Tibial artery (tissue), 4 donors: ENCODE results near the gene JMJD6.
A peak's percentile ranks its signal among the peaks of the same experiment; 100 is the strongest.
"Not testable (repeated sequence)": the region's sequence is repeated elsewhere in the genome, so short reads cannot be mapped to it uniquely, and the experiment has no call there.

Experiments used
- DNase-seq, 2 donors: peaks; one replicate each; pipeline ENCODE4 v3.0.0-alpha.2; 2019
- H3K27ac ChIP-seq, 2 donors: fragments of 200-600 bp; sonication (generic) in 1 of 2; 1 replicate in 1 of 2; 2 replicates in 1 of 2; pipeline ENCODE4 v1.5.1; 2018 to 2019; ENCODE audit warnings: mild to moderate bottlenecking in 1 of 2
- H3K27me3 ChIP-seq, 2 donors: fragments of 200-600 bp; sonication (generic) in 1 of 2; one replicate each; pipeline versions ENCODE4 v1.5.1 to v1.6.0; 2016 to 2019
- H3K36me3 ChIP-seq, 3 donors: fragments of 200-600 bp; sonication (generic) in 2 of 3; one replicate each; pipeline ENCODE4 v1.5.1; 2016 to 2019; ENCODE audit warnings: mild to moderate bottlenecking in 2 of 3
- H3K4me1 ChIP-seq, 4 donors: fragments of 200-600 bp; sonication (generic) in 2 of 4; 1 replicate in 3 of 4; 2 replicates in 1 of 4; pipeline ENCODE4 v1.5.1; 2016 to 2019
- H3K4me3 ChIP-seq, 2 donors: fragments of 200-600 bp; sonication (generic) in 1 of 2; 1 replicate in 1 of 2; 2 replicates in 1 of 2; pipeline ENCODE4 v1.5.1; 2018 to 2019; ENCODE audit warnings: mild to moderate bottlenecking in 2 of 2
- H3K9me3 ChIP-seq, 3 donors: fragments of 200-600 bp; sonication (generic) in 1 of 3; one replicate each; pipeline ENCODE4 v1.5.1; 2016 to 2019
- intact Hi-C: fragments of 100-400 bp; cut with DNase I; formaldehyde crosslinking; loops from one replicate; pipeline ENCODE4 v1.15.0; 2023; ENCODE audit warnings: low total_unique reads
- TF ChIP-seq, protein P1 (sequence below), 2 experiments: fragments of 200-600 bp in 1 of 2; fragments of 450-650 bp in 1 of 2; IDR thresholded peaks; one replicate each; pipeline ENCODE4 v1.5.1; 2017 to 2019; ENCODE audit warnings: antibody characterized with exemption in 2 of 2, mild to moderate bottlenecking in 1 of 2, moderate library complexity in 1 of 2

Gene JMJD6

DNA sequence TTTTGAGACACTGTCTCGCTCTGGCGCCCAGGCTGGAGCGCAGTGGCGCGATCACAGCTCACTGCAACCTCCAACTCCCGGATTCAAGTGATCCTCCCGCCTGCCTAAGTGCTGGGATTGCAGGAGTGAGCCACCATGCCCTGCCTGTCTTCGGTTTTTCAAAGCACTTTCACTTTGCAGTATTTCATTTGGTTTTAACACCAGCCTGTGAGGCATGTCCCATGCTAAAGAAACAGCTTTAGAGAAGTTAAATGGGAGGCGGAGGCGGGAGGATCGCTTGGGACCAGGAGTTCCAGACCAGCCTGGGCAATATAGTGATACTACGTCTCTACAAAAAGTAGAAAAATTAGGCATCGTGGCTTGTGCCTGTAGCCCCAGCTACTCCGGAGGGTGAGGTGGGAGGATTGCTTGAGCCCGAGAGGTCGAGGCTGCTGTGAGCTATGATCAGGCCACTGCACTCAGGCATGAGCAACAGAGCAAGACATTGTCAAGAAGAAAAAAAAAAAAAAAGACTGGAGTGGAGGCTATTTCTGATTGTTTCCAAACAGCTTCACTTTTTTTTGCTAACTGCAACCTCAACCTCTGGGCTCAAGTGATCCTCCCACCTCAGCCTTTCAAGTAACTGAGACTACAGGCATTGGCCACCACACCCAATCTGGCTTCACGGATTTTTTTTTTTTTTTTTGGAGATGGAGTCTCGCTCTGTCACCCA is 1.5 kb upstream of the JMJD6 start:
- peaks cover 41 to 51% (median 43%) of the 10 kb centered on the region in 3 donors for H3K36me3 ChIP-seq
- peaks cover 0 to 80% (median 49%) of the 10 kb centered on the region in 4 donors for H3K4me1 ChIP-seq
- H3K27me3 ChIP-seq: no peaks in the 10 kb centered on the region
- peak overlapping the region; percentile 95 to 100 for H3K27ac ChIP-seq
- H3K9me3 ChIP-seq: no peaks in the 10 kb centered on the region
- no peak for DNase-seq
- TF ChIP-seq, protein P1, sequence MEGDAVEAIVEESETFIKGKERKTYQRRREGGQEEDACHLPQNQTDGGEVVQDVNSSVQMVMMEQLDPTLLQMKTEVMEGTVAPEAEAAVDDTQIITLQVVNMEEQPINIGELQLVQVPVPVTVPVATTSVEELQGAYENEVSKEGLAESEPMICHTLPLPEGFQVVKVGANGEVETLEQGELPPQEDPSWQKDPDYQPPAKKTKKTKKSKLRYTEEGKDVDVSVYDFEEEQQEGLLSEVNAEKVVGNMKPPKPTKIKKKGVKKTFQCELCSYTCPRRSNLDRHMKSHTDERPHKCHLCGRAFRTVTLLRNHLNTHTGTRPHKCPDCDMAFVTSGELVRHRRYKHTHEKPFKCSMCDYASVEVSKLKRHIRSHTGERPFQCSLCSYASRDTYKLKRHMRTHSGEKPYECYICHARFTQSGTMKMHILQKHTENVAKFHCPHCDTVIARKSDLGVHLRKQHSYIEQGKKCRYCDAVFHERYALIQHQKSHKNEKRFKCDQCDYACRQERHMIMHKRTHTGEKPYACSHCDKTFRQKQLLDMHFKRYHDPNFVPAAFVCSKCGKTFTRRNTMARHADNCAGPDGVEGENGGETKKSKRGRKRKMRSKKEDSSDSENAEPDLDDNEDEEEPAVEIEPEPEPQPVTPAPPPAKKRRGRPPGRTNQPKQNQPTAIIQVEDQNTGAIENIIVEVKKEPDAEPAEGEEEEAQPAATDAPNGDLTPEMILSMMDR (IDR thresholded peaks at IDR 0.05): no peak
- intact Hi-C loops: no loop called here
- H3K4me3 ChIP-seq: peak overlapping the region; percentile 82 to 100

DNA sequence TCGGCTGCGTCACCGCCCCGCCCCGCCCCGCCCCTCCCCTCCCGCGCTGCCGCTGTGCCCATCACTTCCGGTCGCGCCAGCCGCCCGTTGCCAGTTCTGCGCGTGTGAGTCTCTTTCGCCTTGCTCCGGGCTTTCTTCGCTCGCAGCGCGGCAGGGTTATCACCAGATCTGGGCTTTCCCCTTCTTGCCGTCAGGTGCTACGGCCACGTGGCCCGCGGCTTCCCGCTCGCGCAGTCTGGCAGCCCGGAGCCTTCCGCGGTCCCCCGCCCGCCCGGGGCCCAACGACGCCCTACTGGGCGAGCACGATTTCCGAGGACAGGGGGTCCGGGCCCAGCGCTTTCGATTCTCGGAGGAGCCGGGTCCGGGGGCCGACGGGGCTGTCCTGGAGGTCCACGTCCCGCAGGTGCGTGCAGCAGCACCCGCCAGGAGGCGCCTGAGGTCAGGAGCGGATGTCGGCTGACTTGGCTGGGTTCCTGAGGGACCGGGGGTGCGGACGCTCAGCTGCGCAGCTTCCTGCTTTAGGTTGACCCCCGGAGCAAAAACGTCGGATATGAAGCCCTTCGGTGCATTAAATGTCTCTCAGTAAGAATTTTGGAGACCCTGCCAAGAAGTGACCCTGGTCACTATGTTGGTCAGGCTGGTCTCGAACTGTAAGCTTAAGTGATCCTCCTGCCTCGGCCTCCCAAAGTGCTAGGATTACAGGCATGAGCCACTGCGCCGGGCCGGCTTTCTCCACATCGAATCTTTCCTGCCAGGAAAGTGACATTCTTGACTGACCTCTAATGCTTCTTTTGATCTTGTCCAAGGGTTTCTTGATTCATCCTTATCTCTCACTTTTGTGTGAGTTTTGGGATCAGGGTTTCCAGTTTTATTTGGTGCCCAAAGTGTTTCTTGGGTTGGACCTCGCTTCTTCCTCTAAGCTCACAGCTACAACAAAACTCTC is 641 bp upstream of the JMJD6 start, which contains the start of gene METTL23:
TSS of gene METTL23 (plus strand) at position 64 of the 943 bp plus-strand sequence. CDS start 2,872 bp downstream, outside the sequence.
- Histone ChIP-seq H3K36me3 (peaks cover 40 to 48% (median 41%) of the 10 kb centered on the region in 3 donors), H3K4me3 (peak within 1 kb of the TSS; percentile 82 to 100), H3K9me3 (no peaks in the 10 kb centered on the region), H3K27me3 (no peaks in the 10 kb centered on the region), H3K4me1 (peaks cover 0 to 78% (median 45%) of the 10 kb centered on the region in 4 donors), H3K27ac (peak within 1 kb of the TSS; percentile 95 to 100)
- TF ChIP-seq, protein P1 (IDR thresholded peaks at IDR 0.05): peak; percentile 51 to 59
- peak; percentile 83 to 91 for DNase-seq
- intact Hi-C loops: no loop called here

DNA sequence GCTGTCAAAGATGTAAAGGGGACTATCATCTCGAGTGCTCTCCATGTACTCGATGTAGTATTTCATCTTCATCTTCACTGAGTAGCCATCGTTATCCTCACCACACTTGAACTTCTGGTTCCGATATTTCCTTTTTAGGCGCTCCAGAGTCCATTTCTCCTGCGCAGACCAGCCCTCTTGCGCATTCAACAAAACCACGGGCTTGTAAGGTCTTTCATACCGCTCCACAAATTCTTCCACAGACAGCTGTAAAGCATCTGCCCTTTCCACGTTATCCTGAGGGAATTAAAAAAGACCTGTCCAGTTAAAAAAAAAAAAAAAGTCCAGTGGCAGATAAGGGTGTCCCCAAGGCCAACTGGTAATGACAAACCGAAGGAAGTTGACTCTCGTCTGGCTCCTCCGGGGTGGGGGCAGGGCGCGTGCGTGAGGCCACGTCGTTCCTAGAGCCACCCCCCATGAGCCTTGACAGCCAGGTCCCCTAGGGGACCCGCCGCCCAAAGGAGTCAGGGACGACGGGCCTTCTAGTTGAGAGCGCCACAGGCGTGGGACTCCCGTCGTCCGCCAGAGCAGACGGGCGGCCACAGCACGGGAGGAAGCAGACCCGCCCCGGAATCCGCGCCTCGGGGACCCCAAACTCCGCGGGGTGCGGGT is 701 bp downstream of the JMJD6 start:
- Histone ChIP-seq H3K4me3 (peak overlapping the region; percentile 82 to 100), H3K27me3 (no peaks in the 10 kb centered on the region), H3K9me3 (no peaks in the 10 kb centered on the region), H3K36me3 (peaks cover 42 to 49% (median 44%) of the 10 kb centered on the region in 3 donors), H3K4me1 (peaks cover 0 to 67% (median 45%) of the 10 kb centered on the region in 4 donors), H3K27ac (peak overlapping the region; percentile 95 to 100)
- intact Hi-C loops: no loop called here
- peak; percentile 73 to 91 for DNase-seq
- TF ChIP-seq, protein P1 (IDR thresholded peaks at IDR 0.05): no peak

DNA sequence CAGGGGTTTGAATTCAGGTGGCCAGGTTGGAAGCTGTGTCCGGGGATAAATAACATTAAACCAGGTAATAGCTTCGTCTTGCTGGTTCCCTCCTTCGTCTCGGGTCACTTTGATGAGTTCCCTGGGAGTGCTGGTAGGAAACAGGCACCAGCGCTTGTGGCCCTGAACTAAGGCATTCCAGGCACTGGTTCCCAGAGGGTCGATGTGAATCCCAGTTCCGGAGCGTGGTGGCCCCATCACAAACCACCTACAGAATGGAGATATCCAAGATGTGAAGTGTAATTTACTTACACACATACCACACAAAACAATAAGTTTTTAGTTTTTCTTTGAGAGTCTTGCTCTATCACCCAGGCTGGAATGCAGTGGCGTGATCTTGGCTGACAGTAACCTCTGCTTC is 2.6 kb downstream of the JMJD6 start:
- H3K36me3 ChIP-seq: peaks cover 60 to 61% (median 61%) of the 10 kb centered on the region in 3 donors

DNA sequence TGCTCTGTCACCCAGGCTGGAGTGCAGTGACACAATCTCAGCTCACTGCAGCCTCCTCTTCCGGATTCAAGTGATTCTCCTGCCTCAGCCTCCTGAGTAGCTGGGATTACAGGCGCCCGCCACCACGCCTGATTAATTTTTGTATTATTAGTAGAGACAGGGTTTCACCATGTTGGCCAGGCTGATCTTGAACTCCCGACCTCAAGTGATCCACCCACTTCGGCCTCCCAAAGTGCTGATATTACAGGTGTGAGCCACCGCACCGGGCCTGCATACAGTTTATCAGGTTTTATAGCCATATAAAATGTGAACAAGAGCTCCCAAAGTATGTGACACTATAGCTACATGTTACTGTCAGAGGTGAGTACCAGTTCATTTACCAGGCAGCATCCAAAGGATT is 3.4 kb downstream of the JMJD6 start:
- H3K4me3 ChIP-seq, intact Hi-C loops, H3K9me3 ChIP-seq, H3K27ac ChIP-seq, DNase-seq, H3K27me3 ChIP-seq: not testable (repeated sequence)
- peaks cover 0 to 41% (median 34%) of the 10 kb centered on the region in 4 donors for H3K4me1 ChIP-seq
- peaks cover 69% of the 10 kb centered on the region in 3 donors for H3K36me3 ChIP-seq

More for the DNA sequence above, 2.6 kb downstream of the JMJD6 start:
- Histone ChIP-seq H3K27me3 (no peaks in the 10 kb centered on the region), H3K9me3 (no peaks in the 10 kb centered on the region), H3K4me1 (peaks cover 0 to 49% (median 39%) of the 10 kb centered on the region in 4 donors), H3K4me3 (no peak overlapping the region), H3K27ac (peak overlapping the region in 1 of 2 donors; percentile 100)
- TF ChIP-seq, protein P1 (IDR thresholded peaks at IDR 0.05): no peak
- DNase-seq: no peak
- intact Hi-C loops: no loop called here
